B cell (primary cell): ENCODE measurements around the gene C19orf85. TPM values are rescaled to one million over a fixed set of nuclear protein-coding genes. Genes with fewer than 3 reads are reported as not detected.

Source experiments
- ATAC-seq: fragments of 200-7000 bp; cut with Tn5 transposase; one replicate; pipeline ENCODE4 v1.10.0; 2021; ENCODE audit warnings: low read depth, mild to moderate bottlenecking, moderate number of reproducible peaks, moderate library complexity
- CTCF ChIA-PET: fragments of 350-600 bp; sonication (Branson Sonifier 250); formaldehyde crosslinking; loops from one replicate; lab custom pipeline; 2021; ENCODE audit warnings: antibody characterized with exemption, inconsistent platforms; lab: Charles Lee
- POLR2A ChIA-PET: fragments of 350-600 bp; sonication (Branson Sonifier 250); formaldehyde crosslinking; loops from one replicate; lab custom pipeline; 2021; ENCODE audit warnings: antibody characterized with exemption; lab: Charles Lee
- DNase-seq: peaks from one replicate; pipeline ENCODE4 v3.0.0; 2013
- H2AFZ ChIP-seq: 2 replicates; pipeline ENCODE4 v1.6.1; 2012; ENCODE audit warnings: mild to moderate bottlenecking, low read depth, low read length; ENCODE audit not compliant: insufficient read depth, poor library complexity, severe bottlenecking
- H3K27ac ChIP-seq, 2 donors: 1 replicate in 1 of 2; 2 replicates in 1 of 2; pipeline ENCODE4 v1.5.1; 2012 to 2013; ENCODE audit warnings: low read length in 2 of 2, mild to moderate bottlenecking in 2 of 2, moderate library complexity in 1 of 2
- H3K27me3 ChIP-seq, 4 experiments: fragments of 200-600 bp in 1 of 4; sonication (generic) in 1 of 4; replicated peaks in 1 of 4; 1 replicate in 2 of 4; 2 replicates in 2 of 4; pipeline versions ENCODE4 v1.6.1 to v1.7.0; 2013 to 2016; ENCODE audit warnings: low read length in 3 of 4, mild to moderate bottlenecking in 2 of 4, mixed read lengths in 1 of 4, moderate library complexity in 1 of 4; ENCODE audit not compliant: insufficient read depth in 4 of 4, control insufficient read depth in 3 of 4; ENCODE audit errors: control extremely low read depth in 1 of 4
- H3K36me3 ChIP-seq, 2 experiments: replicated peaks in 1 of 2; 1 replicate in 1 of 2; 2 replicates in 1 of 2; pipeline versions ENCODE4 v1.6.1 to v1.7.1; 2013; ENCODE audit warnings: low read length in 1 of 2; ENCODE audit not compliant: insufficient read depth in 2 of 2, control insufficient read depth in 1 of 2; ENCODE audit errors: control extremely low read depth in 1 of 2, extremely low read depth in 1 of 2
- H3K4me1 ChIP-seq, 2 donors: fragments of 200-600 bp in 1 of 2; sonication (generic) in 1 of 2; 1 replicate in 1 of 2; 2 replicates in 1 of 2; pipeline versions ENCODE4 v1.5.1 to v1.6.1; 2013 to 2017; ENCODE audit warnings: low read length in 2 of 2; ENCODE audit not compliant: control insufficient read depth in 2 of 2, insufficient read depth in 2 of 2
- H3K4me2 ChIP-seq: replicated peaks from 2 replicates; pipeline ENCODE3; 2012; ENCODE audit warnings: mild to moderate bottlenecking, low read depth, low read length; ENCODE audit not compliant: poor library complexity, severe bottlenecking
- H3K4me3 ChIP-seq, 5 experiments: fragments of 200-600 bp in 1 of 5; sonication (generic) in 1 of 5; 1 replicate in 3 of 5; 2 replicates in 2 of 5; pipeline versions ENCODE4 v1.5.1 to v1.7.0; 2011 to 2016; ENCODE audit warnings: low read length in 4 of 5, mild to moderate bottlenecking in 4 of 5, low read depth in 2 of 5, control low read depth in 1 of 5, moderate library complexity in 1 of 5; ENCODE audit not compliant: insufficient read depth in 1 of 5; ENCODE audit errors: control extremely low read depth in 1 of 5, extremely low read depth in 1 of 5
- H3K79me2 ChIP-seq: fragments of 200-600 bp; sonication (generic); one replicate; pipeline ENCODE4 v1.6.0; 2016; ENCODE audit warnings: low read length; ENCODE audit not compliant: control insufficient read depth, insufficient read depth
- H3K9ac ChIP-seq: fragments of 200-600 bp; sonication (generic); 2 replicates; pipeline ENCODE4 v1.6.1; 2017; ENCODE audit warnings: mild to moderate bottlenecking, low read length, moderate library complexity
- H3K9me3 ChIP-seq, 3 donors: one replicate each; pipeline versions ENCODE4 v1.6.1 to v1.7.1; 2013; ENCODE audit warnings: low read length in 2 of 3; ENCODE audit not compliant: control insufficient read depth in 2 of 3, insufficient read depth in 1 of 3; ENCODE audit errors: control extremely low read depth in 1 of 3
- H4K20me1 ChIP-seq: 2 replicates; pipeline ENCODE4 v1.6.0; 2012; ENCODE audit warnings: mild to moderate bottlenecking, low read length; ENCODE audit not compliant: insufficient read depth, control insufficient read depth, poor library complexity, severe bottlenecking
- H3K27ac Mint-ChIP-seq: one replicate; pipeline ENCODE4 v1.8.0; 2021; ENCODE audit warnings: mixed read lengths
- H3K27me3 Mint-ChIP-seq: one replicate; pipeline ENCODE4 v1.8.0; 2021; ENCODE audit warnings: mixed read lengths
- H3K4me1 Mint-ChIP-seq: one replicate; pipeline ENCODE4 v1.8.0; 2021; ENCODE audit warnings: mixed read lengths
- H3K4me3 Mint-ChIP-seq: one replicate; pipeline ENCODE4 v1.8.0; 2021; ENCODE audit warnings: mixed read lengths
- H3K9me3 Mint-ChIP-seq: one replicate; pipeline ENCODE4 v1.8.0; 2022; ENCODE audit warnings: mixed read lengths; ENCODE audit not compliant: insufficient read depth
- CTCF ChIP-seq: fragments of 200-600 bp; IDR thresholded peaks from one replicate; pipeline ENCODE4 v1.8.0; 2022; ENCODE audit warnings: antibody characterized with exemption, mild to moderate bottlenecking
- EZH2 ChIP-seq: IDR thresholded peaks from 2 replicates; pipeline ENCODE4 v1.6.1; 2012; ENCODE audit warnings: borderline replicate concordance, low read depth, mild to moderate bottlenecking, moderate library complexity, low read length; ENCODE audit not compliant: insufficient read depth, poor library complexity, severe bottlenecking
- WGBS: methylation state at CpG from one replicate; pipeline ENCODE4 v1.1.5; 2013; ENCODE audit warnings: missing lambda C conversion rate; ENCODE audit not compliant: insufficient coverage; 5-methylcytosine and 5-hydroxymethylcytosine counted together
- intact Hi-C: fragments of 100-400 bp; cut with micrococcal nuclease; formaldehyde crosslinking; loops from one replicate; pipeline ENCODE4 v1.10.0; 2022
- polyA plus RNA-seq: library from polyadenylated mRNA; depleted of rRNA; stranded (reverse); fragments of >200 nt; gene quantifications from 2 replicates; pipeline ENCODE4 v1.2.3, GENCODE V29; 2012
- total RNA-seq, 2 donors: library from RNA; stranded (reverse); fragments of 120-200 nt in 1 of 2; gene quantifications; 1 replicate in 1 of 2; 2 replicates in 1 of 2; pipeline versions ENCODE4 v1.2.3 to v1.2.4, GENCODE V29; 2013 to 2022

C19orf85 gene
- total and polyA plus RNA-seq, 2 donors (not counting 1 experiment from before 2014, with no cell fraction given) = not detected

GRCh38 chr19:55443045-55443823 lies 21.3 kb downstream of the C19orf85 start, which contains the start of gene SHISA7:
SHISA7 (minus strand) TSS chr19:55443300; CDS start chr19:55442863, 437 bp downstream.
- Histone ChIP-seq H3K79me2 (no peaks in the 10 kb centered on the region), H3K9me3 (peaks cover 0 to 24% (median 0%) of the 10 kb centered on the region in 3 donors), H3K27ac (no peak within 1 kb of the TSS), H3K27me3 (peaks cover 0 to 66% (median 42%) of the 10 kb centered on the region in 4 experiments), H3K4me2 (peak within 1 kb of the TSS; percentile 62), H4K20me1 (no peaks in the 10 kb centered on the region), H3K4me1 (peaks cover 21 to 37% of the 10 kb centered on the region in 2 donors), H3K9ac (no peak within 1 kb of the TSS), H3K4me3 (peak within 1 kb of the TSS in 1 of 5 experiments; percentile 22), H3K36me3 (no peaks in the 10 kb centered on the region), H2AFZ (no peak within 1 kb of the TSS)
- Mint-ChIP-seq H3K4me3 (no peak within 1 kb of the TSS), H3K4me1 (peaks cover 20% of the 10 kb centered on the region), H3K27me3 (peaks cover 62% of the 10 kb centered on the region), H3K27ac (no peak within 1 kb of the TSS), H3K9me3 (no peaks in the 10 kb centered on the region)
- WGBS = 4% methylated on average over 41 of the region's 43 CpGs
- TF ChIP-seq EZH2 = no peak
- no peak for TF ChIP-seq CTCF
- ATAC-seq (no peak), DNase-seq (peak; percentile 27)
- intact Hi-C loops = no loop called here
- CTCF ChIA-PET = interaction anchor here (0.8 to 0.9 kb wide), 2 partner anchors 23 to 366 kb away, joined by 3 to 6 read pairs; no protein-coding TSS in a partner anchor
- POLR2A ChIA-PET = no interaction called here

GRCh38 chr19:55442372-55442961 lies 22.1 kb downstream of the C19orf85 start:
- H3K27ac Mint-ChIP-seq = no peak overlapping the region
- Histone ChIP-seq H3K79me2 (no peaks in the 10 kb centered on the region), H3K4me2 (peak overlapping the region; percentile 62), H3K9me3 (peaks cover 0 to 29% (median 0%) of the 10 kb centered on the region in 3 donors), H3K27ac (no peak overlapping the region), H4K20me1 (no peaks in the 10 kb centered on the region), H3K4me1 (peaks cover 21 to 37% of the 10 kb centered on the region in 2 donors), H3K27me3 (peaks cover 0 to 74% (median 45%) of the 10 kb centered on the region in 4 experiments), H2AFZ (no peak overlapping the region), H3K36me3 (no peaks in the 10 kb centered on the region), H3K9ac (no peak overlapping the region), H3K4me3 (no peak overlapping the region)
- peak; percentile 60 for DNase-seq
- no peak overlapping the region for H3K4me3 Mint-ChIP-seq
- TF ChIP-seq CTCF (no peak), EZH2 (no peak)
- CTCF ChIA-PET = no interaction called here
- peaks cover 64% of the 10 kb centered on the region for H3K27me3 Mint-ChIP-seq
- no peak for ATAC-seq
- peaks cover 20% of the 10 kb centered on the region for H3K4me1 Mint-ChIP-seq
- intact Hi-C loops = no loop called here
- 4% methylated on average over 66 of the region's 72 CpGs for WGBS
- POLR2A ChIA-PET = no interaction called here
- no peaks in the 10 kb centered on the region for H3K9me3 Mint-ChIP-seq
